Progenitor cell of endocrine pancreas (in vitro differentiated cells): ENCODE data around the gene VNN1. TPM values are rescaled to one million over a fixed set of nuclear protein-coding genes. Genes with fewer than 3 reads are reported as not detected.

ENCODE experiments used
- DNase-seq: peaks from one replicate; pipeline ENCODE4 v3.0.0; 2021; ENCODE audit warnings: low spot score; ENCODE audit not compliant: unreplicated experiment
- H3K27ac Mint-ChIP-seq: 2 replicates; pipeline ENCODE4 v1.8.0; 2021; ENCODE audit warnings: mild to moderate bottlenecking, moderate library complexity, mixed read lengths
- H3K27me3 Mint-ChIP-seq: 2 replicates; pipeline ENCODE4 v1.8.0; 2021; ENCODE audit warnings: mixed read lengths
- H3K36me3 Mint-ChIP-seq: 2 replicates; pipeline ENCODE4 v1.8.0; 2022; ENCODE audit warnings: mixed read lengths; ENCODE audit not compliant: insufficient read depth
- H3K4me1 Mint-ChIP-seq: 2 replicates; pipeline ENCODE4 v1.8.0; 2021; ENCODE audit warnings: low read depth, mixed read lengths
- H3K4me3 Mint-ChIP-seq: 2 replicates; pipeline ENCODE4 v1.8.0; 2021; ENCODE audit warnings: low read depth, mild to moderate bottlenecking, moderate library complexity, mixed read lengths
- H3K9me3 Mint-ChIP-seq: 2 replicates; pipeline ENCODE4 v1.8.0; 2021; ENCODE audit warnings: low read depth, mixed read lengths
- total RNA-seq: library from RNA; stranded (reverse); gene quantifications from 2 replicates; pipeline ENCODE4 v1.2.1, GENCODE V29; 2021
- TF ChIP-seq, protein P1 (sequence below): fragments of 200-600 bp; sonication (generic); IDR thresholded peaks from one replicate; pipeline ENCODE4 v1.5.0; 2021; ENCODE audit warnings: antibody characterized with exemption, mild to moderate bottlenecking; ENCODE audit not compliant: unreplicated experiment

VNN1 gene
- total RNA-seq, 1 donor from 2014 or later = not detected

DNA sequence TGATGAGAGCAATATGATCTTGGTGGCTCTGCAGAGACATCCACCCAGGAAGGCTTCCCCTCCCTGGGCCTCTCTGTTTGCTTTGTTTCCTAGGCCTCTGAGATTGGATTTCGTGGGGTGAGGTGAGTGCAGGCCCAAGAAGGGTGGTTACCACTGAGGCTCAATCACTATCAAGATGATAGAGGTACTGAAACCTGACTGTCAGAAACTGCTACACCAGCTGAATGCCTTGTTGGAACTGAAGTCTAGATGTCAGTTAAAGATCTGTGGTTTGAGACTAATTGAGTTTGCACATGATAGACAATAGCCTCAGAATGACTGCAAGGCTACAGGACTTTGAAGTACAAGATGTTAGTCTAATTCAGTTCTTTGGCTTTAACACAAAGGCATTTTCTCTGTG is 15.2 kb downstream of the VNN1 start:
- Mint-ChIP-seq H3K36me3 (no peaks in the 10 kb centered on the region), H3K4me3 (no peak overlapping the region), H3K27ac (no peak overlapping the region), H3K9me3 (peaks cover 9% of the 10 kb centered on the region), H3K27me3 (peaks cover 3% of the 10 kb centered on the region), H3K4me1 (no peaks in the 10 kb centered on the region)
- DNase-seq = no peak
- TF ChIP-seq, protein P1, sequence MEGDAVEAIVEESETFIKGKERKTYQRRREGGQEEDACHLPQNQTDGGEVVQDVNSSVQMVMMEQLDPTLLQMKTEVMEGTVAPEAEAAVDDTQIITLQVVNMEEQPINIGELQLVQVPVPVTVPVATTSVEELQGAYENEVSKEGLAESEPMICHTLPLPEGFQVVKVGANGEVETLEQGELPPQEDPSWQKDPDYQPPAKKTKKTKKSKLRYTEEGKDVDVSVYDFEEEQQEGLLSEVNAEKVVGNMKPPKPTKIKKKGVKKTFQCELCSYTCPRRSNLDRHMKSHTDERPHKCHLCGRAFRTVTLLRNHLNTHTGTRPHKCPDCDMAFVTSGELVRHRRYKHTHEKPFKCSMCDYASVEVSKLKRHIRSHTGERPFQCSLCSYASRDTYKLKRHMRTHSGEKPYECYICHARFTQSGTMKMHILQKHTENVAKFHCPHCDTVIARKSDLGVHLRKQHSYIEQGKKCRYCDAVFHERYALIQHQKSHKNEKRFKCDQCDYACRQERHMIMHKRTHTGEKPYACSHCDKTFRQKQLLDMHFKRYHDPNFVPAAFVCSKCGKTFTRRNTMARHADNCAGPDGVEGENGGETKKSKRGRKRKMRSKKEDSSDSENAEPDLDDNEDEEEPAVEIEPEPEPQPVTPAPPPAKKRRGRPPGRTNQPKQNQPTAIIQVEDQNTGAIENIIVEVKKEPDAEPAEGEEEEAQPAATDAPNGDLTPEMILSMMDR = no peak

DNA sequence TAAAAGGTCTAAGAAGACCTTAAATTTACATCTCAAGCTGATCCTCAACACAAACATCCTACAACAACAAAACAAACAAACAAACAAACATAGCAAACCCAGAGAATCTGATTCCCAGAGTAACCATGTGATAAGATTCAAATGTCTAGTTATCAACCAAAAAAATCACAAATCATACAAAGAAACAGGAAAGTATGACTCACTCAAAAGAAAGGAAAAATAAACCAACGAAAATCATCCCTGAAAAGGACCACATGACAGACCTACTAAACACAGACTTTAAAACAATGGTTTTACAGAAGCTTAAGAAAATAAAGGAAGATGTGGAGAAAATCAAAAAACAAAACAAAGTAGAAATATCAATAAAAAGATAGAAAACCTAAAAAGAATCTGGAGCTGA is 18.1 kb downstream of the VNN1 start:
- DNase-seq = no peak
- H3K36me3 Mint-ChIP-seq = no peaks in the 10 kb centered on the region
- H3K4me3 Mint-ChIP-seq = no peak overlapping the region
- H3K27ac Mint-ChIP-seq = no peak overlapping the region
- H3K4me1 Mint-ChIP-seq = no peaks in the 10 kb centered on the region
- TF ChIP-seq, protein P1 = no peak
- no peaks in the 10 kb centered on the region for H3K27me3 Mint-ChIP-seq
- peaks cover 9% of the 10 kb centered on the region for H3K9me3 Mint-ChIP-seq

DNA sequence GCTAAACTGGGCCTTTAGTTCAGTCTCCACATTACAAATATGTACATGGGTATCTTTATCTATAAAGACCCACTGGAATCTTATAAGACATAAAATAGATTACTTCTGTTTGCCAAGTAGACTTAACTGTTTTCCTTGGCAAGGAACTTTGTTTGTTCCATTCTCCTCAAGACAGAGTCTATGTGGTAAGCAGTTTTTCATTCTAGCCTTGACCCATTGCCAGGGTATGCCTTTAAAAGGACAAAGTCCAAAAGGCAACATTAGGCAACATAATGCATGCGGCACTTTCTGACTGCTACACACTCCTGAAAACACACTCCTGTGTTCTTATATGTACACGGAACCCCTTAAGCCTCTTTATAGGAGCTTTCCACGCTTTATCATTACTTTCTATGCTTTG is 20.4 kb downstream of the VNN1 start:
- Mint-ChIP-seq H3K4me1 (no peaks in the 10 kb centered on the region), H3K9me3 (peaks cover 9% of the 10 kb centered on the region), H3K27ac (no peak overlapping the region), H3K27me3 (no peaks in the 10 kb centered on the region), H3K36me3 (no peaks in the 10 kb centered on the region), H3K4me3 (no peak overlapping the region)
- no peak for DNase-seq
- TF ChIP-seq, protein P1 = no peak

DNA sequence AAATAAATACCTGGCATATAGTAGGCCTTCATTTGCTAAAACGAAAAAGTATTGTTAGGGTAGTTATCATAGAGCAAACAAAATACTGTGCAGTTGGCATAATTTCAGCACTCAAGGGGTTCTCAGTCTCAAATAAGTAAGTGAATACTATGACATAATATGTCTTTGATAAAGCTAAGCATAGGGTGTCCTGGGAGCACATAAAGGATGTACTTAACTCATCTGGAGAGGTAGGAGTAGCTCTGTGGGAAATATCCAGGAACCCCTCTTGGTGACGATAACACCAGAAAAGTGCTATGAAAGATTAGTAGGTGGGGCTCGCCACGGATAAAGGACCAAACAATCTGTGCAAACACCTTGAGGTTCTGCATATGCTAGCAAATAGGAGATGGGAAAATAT is 23.2 kb downstream of the VNN1 start:
- no peaks in the 10 kb centered on the region for H3K36me3 Mint-ChIP-seq
- TF ChIP-seq, protein P1 = no peak
- no peaks in the 10 kb centered on the region for H3K27me3 Mint-ChIP-seq
- H3K4me3 Mint-ChIP-seq = no peak overlapping the region
- H3K27ac Mint-ChIP-seq = no peak overlapping the region
- no peaks in the 10 kb centered on the region for H3K4me1 Mint-ChIP-seq
- DNase-seq = no peak
- H3K9me3 Mint-ChIP-seq = peaks cover 1% of the 10 kb centered on the region

DNA sequence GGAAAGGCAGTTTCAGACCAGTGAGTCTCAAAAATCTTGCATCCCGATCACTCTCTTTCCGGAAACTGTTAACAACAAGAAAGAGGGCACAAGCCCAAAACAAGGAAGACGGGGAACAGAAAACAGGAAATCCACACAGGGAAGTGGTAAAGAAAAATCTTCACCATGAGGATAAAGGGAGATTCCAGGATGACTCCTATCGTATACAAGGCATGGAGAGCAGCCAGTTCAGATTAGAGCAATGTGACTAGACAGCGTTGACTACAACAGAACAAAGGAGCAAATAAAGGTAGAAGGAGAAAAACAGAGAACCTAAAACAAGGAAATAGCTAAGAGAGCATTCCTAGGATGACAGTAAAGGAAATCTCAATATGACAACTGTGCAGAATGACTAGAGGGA is 26.5 kb downstream of the VNN1 start:
- Mint-ChIP-seq H3K4me3 (no peak overlapping the region), H3K9me3 (no peaks in the 10 kb centered on the region), H3K27me3 (no peaks in the 10 kb centered on the region), H3K27ac (no peak overlapping the region), H3K4me1 (peaks cover 4% of the 10 kb centered on the region), H3K36me3 (no peaks in the 10 kb centered on the region)
- TF ChIP-seq, protein P1 = no peak
- DNase-seq = no peak
